Right lobe of liver (tissue), 4 donors: ENCODE data around the gene DNMT3A.

Experiments used
- POLR2A ChIP-seq: fragments of 450-650 bp; IDR thresholded peaks from one replicate; pipeline ENCODE4 v1.6.1; 2017; ENCODE audit warnings: antibody characterized with exemption, mild to moderate bottlenecking
- TF ChIP-seq, protein P1 (sequence below), 4 donors: fragments of 200-600 bp in 3 of 4; fragments of 450-650 bp in 1 of 4; IDR thresholded peaks; one replicate each; pipeline versions ENCODE4 v1.5.1 to v1.8.0; 2016 to 2022; ENCODE audit warnings: antibody characterized with exemption in 4 of 4, mild to moderate bottlenecking in 2 of 4
- donor health status: DM: no; HTN: no; CAD: no.
- donor health status: DM: no; HTN: no; CAD: no.
- donor health status: DM: no; HTN: yes; CAD: no.

DNA sequence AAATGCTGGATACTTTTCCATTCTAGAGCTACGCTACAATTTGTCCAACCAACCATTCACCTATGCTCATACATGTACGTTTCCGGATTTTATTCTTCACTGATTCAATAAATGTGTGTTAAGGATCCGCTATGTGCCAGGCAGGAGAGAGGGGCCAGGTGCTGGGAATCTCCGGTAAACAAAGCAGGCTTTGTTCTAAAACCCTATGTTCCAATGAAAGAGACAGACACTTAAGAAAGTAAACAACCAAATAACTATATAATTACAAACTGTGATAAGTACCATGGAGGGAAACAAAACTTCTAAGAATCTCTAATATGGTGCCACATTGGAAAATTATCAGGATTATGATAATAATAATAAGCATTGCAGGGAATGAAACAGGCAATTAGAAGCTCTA is 151.2 kb downstream of the DNMT3A start:
- TF ChIP-seq, protein P1, sequence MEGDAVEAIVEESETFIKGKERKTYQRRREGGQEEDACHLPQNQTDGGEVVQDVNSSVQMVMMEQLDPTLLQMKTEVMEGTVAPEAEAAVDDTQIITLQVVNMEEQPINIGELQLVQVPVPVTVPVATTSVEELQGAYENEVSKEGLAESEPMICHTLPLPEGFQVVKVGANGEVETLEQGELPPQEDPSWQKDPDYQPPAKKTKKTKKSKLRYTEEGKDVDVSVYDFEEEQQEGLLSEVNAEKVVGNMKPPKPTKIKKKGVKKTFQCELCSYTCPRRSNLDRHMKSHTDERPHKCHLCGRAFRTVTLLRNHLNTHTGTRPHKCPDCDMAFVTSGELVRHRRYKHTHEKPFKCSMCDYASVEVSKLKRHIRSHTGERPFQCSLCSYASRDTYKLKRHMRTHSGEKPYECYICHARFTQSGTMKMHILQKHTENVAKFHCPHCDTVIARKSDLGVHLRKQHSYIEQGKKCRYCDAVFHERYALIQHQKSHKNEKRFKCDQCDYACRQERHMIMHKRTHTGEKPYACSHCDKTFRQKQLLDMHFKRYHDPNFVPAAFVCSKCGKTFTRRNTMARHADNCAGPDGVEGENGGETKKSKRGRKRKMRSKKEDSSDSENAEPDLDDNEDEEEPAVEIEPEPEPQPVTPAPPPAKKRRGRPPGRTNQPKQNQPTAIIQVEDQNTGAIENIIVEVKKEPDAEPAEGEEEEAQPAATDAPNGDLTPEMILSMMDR (IDR thresholded peaks at IDR 0.05) = no peak
- TF ChIP-seq POLR2A = no peak
